NCI-H526 treated with DMSO at 0.1 percent for 48 hours (cell line): Measurements from ENCODE around the gene CHRNB2.

Experiments used
- DNase-seq: peaks from one replicate; lab custom pipeline; 2025; lab: John Stamatoyannopoulos, UW

The CHRNB2 gene

GRCh38 chr1:154611150-154611862 is 43.7 kb downstream of the CHRNB2 start:
- DNase-seq: no peak

- DNase-seq: no peak
These were observed 46.7 kb downstream of the CHRNB2 start for GRCh38 chr1:154614247-154614646.

GRCh38 chr1:154614901-154615300 is 47.3 kb downstream of the CHRNB2 start:
- DNase-seq: no peak

GRCh38 chr1:154615411-154615810 is 47.8 kb downstream of the CHRNB2 start:
- no peak for DNase-seq

GRCh38 chr1:154616659-154617345 is 49.2 kb downstream of the CHRNB2 start:
- DNase-seq: no peak

GRCh38 chr1:154619181-154619948 is 51.8 kb downstream of the CHRNB2 start:
- no peak for DNase-seq

GRCh38 chr1:154620751-154621150 is 53.2 kb downstream of the CHRNB2 start:
- no peak for DNase-seq

- no peak for DNase-seq
These were observed 54.3 kb downstream of the CHRNB2 start for GRCh38 chr1:154621875-154622274.

GRCh38 chr1:154622503-154623039 is 55.0 kb downstream of the CHRNB2 start:
- no peak for DNase-seq

- DNase-seq: no peak
These were observed 55.8 kb downstream of the CHRNB2 start for GRCh38 chr1:154623358-154623757.

GRCh38 chr1:154624746-154625643 is 57.4 kb downstream of the CHRNB2 start:
- no peak for DNase-seq

- DNase-seq: no peak
These were observed 59.1 kb downstream of the CHRNB2 start for GRCh38 chr1:154626456-154627256.

GRCh38 chr1:154627257-154628120 is 59.9 kb downstream of the CHRNB2 start:
- DNase-seq: peak; percentile 97

- DNase-seq: peak; percentile 80
These were observed 60.5 kb downstream of the CHRNB2 start for GRCh38 chr1:154628121-154628405.

- no peak for DNase-seq
These were observed 61.6 kb downstream of the CHRNB2 start for GRCh38 chr1:154629061-154629674.
